ENCODE measurements around the gene BRINP2.

BRINP2 gene

GRCh38 chr1:177165069-177165439 is 5.7 kb upstream of the BRINP2 start:
- no peak for DNase-seq (ENCODE audit: low read depth)

GRCh38 chr1:177171536-177172123 is 872 bp downstream of the BRINP2 start:
- DNase-seq (ENCODE audit: low read depth), result no peak

GRCh38 chr1:177172272-177172671 is 1.5 kb downstream of the BRINP2 start:
- DNase-seq (ENCODE audit: low read depth), result no peak

DNA sequence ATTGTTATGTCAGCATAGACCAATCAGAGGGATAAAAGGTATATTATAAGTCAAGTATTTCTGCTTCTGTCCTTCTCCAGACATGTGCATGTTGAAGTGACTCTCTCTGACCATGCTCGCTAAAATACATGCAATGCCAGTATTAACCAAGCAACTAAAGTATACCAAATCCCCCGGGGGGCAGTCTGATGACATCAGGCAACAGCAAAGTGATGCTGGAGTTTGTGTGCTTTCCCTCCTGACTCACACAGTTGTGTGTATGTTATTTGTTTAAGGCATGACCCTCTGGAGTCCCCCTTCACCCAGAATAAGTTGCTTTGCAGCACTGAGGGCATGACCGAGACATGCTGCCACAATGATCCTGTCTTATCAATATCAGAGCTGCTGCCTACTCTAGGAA is 2.1 kb downstream of the BRINP2 start:
- no peak for DNase-seq (ENCODE audit: low read depth)

GRCh38 chr1:177173976-177174375 is 3.2 kb downstream of the BRINP2 start:
- no peak for DNase-seq (ENCODE audit: low read depth)

DNA sequence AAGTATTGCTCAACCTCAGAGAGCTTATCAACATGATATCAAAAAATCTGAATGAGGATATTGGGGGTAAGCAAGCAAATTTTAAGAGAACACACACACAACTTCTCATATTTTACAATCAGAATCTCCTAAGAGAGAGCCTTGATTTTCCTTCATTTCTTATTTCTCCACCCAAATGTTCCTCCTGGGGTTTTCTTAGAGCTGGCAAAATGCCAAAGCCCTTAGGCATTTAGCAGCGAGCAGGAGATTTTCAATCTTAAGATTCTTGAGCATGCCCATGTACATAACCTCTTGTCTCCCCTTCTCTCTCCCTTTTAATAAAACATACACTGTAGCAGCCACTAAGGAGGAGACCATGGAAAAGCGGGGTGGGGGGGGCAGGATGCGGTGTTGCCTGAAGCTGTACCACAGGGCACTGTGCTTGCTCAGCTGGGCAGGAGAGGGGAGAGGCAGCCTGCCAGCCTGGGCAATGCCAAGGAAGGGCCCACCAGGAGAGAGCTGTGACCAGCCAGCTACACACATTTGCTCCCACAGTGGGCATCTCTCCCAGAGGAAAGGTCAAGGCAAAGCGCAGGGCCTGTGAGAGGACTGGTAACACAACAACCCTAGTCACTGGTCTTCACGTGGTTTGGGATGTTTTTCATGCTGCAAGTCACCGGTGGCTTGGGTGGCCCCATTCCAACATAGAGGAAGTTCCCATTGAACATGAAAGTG is 4.3 kb downstream of the BRINP2 start:
- DNase-seq (ENCODE audit: low read depth), result no peak

- DNase-seq (ENCODE audit: low read depth), result no peak
Measured at GRCh38 chr1:177181280-177181630, 10.5 kb downstream of the BRINP2 start.

DNA sequence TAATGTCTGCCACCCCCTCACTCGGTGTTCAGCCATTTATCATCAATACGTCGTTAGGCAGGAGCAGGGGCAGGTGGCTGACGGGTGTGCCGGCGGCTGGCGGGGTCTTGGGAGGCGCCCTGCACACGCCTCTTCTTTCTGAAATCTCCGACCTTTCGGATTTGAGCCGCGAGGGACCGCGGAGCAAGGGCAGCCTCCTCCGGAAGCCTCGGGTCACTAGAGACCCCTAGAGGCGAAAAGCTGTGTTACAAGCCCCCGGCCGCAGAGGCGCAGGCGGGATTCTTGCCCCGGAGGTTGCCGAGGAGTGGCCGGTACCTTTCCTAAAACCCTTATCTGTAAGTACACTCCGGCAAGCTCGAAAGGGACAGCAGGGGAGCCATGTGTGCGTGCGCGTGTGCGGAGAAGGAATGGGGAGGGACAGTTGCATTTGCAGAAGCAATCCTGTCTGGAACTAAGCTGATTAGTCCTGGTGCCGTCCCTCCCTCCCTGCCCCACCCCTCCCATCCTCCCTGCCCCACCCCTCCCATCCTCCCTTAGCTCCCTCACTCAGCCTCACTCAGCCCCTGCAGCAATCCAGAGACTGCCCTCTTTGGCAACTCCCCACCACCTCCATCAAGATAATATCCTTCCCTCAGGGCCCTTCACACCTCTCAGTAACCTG is 11.0 kb downstream of the BRINP2 start:
- peak; percentile 33 for DNase-seq (ENCODE audit: low read depth)

- no peak for DNase-seq (ENCODE audit: low read depth)
Measured at GRCh38 chr1:177183836-177184235, 13.1 kb downstream of the BRINP2 start.

GRCh38 chr1:177185209-177185608 is 14.5 kb downstream of the BRINP2 start:
- DNase-seq (ENCODE audit: low read depth), result peak; percentile 25

DNA sequence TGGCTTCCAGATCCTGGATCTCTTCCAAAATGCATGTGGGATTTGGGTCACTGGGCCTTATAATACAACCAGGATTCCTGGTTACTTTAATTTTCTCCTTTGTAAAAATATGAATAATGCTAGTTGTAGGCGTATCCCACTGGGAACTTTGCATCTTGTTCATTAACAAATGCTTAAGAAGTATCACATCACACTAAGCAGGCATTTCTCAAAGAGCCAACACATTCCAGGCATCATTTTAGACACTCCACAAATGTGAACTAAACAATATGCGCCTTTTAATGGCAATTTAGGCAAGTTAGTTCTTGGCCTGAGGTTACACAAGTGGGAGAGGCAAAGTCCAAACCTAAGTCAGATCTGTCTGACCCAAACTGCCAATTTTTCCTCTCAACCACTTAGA is 15.9 kb downstream of the BRINP2 start:
- no peak for DNase-seq (ENCODE audit: low read depth)

GRCh38 chr1:177190308-177190970 is 19.7 kb downstream of the BRINP2 start:
- DNase-seq (ENCODE audit: low read depth), result no peak

DNA sequence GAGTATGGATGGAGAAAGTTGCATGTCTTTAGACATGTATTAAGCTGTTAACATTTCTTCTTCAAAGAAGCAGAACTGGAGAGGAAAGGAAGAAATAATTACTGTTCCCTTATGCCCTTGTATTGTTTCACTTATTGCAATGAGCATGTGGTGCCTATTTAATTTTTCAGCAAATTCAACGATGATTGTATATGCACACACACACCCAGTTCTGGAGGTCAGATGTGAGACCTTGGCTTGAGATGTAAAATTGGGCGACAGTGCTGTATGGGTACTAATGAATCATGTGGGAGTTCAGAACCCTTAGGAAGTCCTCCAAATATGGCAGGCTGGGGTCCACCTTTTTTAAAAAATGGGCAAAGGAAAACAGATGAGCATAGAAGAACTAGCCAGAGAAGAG is 27.5 kb downstream of the BRINP2 start:
- DNase-seq (ENCODE audit: low read depth), result no peak

DNA sequence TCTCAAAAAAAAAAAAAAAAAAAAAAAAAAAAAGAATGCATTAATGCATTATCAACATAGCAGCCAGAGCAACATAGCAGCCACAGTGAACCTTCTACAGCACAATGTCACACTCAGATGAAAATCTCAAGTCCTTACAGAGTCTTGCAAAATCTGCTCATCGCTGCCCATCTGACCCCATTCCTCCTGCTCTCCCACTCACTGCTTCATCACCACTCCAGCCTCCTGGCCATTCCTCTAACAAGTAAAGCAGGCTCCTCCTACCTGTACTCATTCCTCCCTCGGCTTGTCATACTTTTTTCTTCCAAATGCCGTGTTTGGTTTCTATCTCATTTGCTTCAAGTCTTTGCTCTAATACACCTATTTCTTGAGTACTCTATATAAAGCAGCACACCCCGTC is 29.5 kb downstream of the BRINP2 start:
- DNase-seq (ENCODE audit: low read depth), result no peak

- DNase-seq (ENCODE audit: low read depth), result no peak
Measured at GRCh38 chr1:177206831-177207355, 36.1 kb downstream of the BRINP2 start.

GRCh38 chr1:177208920-177209319 is 38.2 kb downstream of the BRINP2 start:
- no peak for DNase-seq (ENCODE audit: low read depth)

DNA sequence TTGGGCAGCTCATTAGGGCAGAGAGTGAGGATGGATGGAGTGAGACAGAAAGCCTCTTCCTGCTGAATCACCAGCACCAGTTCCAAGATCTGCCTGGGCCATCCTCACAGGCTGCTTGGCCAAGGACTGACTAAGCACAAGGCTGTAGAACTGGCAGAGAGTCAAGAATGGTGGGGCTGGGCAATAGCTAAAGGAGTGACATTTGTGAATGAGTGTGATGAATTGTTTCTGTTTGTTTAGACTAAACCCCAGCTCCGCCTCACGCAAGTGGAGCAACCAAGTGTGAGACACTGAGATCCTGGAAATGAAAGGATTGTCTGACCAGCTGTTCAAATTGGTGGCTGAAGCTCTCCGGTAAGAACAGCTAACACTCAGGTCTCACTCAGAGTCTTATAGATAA is 38.6 kb downstream of the BRINP2 start:
- DNase-seq (ENCODE audit: low read depth), result peak; percentile 99

- no peak for DNase-seq (ENCODE audit: low read depth)
Measured at GRCh38 chr1:177210071-177210470, 39.3 kb downstream of the BRINP2 start.

DNA sequence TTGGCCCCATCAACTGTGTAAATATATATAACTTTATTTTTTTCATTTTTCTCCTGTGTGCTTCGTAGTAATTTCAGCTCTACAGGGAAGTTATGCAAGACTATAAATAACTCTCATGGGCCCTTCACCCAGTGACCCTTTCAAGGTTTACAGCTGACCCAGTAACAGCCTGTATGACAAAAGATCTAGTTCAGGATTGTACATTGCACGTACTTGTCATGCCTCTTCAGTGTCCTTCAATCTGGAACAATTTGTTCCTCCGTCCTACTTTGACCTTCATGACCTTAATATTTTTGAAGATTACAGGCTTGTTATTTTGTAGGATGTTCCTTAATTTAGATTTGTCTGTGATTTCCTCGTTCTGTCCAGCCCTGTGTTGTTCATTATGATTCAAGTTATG is 40.5 kb downstream of the BRINP2 start:
- DNase-seq (ENCODE audit: low read depth), result no peak

- no peak for DNase-seq (ENCODE audit: low read depth)
Measured at GRCh38 chr1:177216587-177217202, 45.9 kb downstream of the BRINP2 start.

- DNase-seq (ENCODE audit: low read depth), result no peak
Measured at GRCh38 chr1:177219554-177220458, 49.0 kb downstream of the BRINP2 start.
